Nephron progenitor cell (in vitro differentiated cells): Measurements from ENCODE around the gene FGD2.

ENCODE experiments used
- DNase-seq: peaks from one replicate; pipeline ENCODE4 v3.0.0; 2021
- H3K27ac Mint-ChIP-seq: 2 replicates; pipeline ENCODE4 v1.8.0; 2021; ENCODE audit warnings: mild to moderate bottlenecking, moderate library complexity, mixed read lengths
- H3K27me3 Mint-ChIP-seq: 2 replicates; pipeline ENCODE4 v1.8.0; 2021; ENCODE audit warnings: mild to moderate bottlenecking, low read depth, mixed read lengths; ENCODE audit not compliant: poor library complexity
- H3K36me3 Mint-ChIP-seq: 2 replicates; pipeline ENCODE4 v1.8.0; 2021; ENCODE audit warnings: low read depth, mixed read lengths
- H3K4me1 Mint-ChIP-seq: 2 replicates; pipeline ENCODE4 v1.8.0; 2021; ENCODE audit warnings: mixed read lengths
- H3K4me3 Mint-ChIP-seq: 2 replicates; pipeline ENCODE4 v1.8.0; 2021; ENCODE audit warnings: mild to moderate bottlenecking, moderate library complexity, mixed read lengths
- H3K9me3 Mint-ChIP-seq: 2 replicates; pipeline ENCODE4 v1.8.0; 2021; ENCODE audit warnings: mild to moderate bottlenecking, moderate library complexity, mixed read lengths
- TF ChIP-seq, protein P1 (sequence below): fragments of 200-600 bp; sonication (generic); IDR thresholded peaks from 2 replicates; pipeline ENCODE4 v1.5.0; 2021; ENCODE audit warnings: antibody characterized with exemption

The FGD2 gene

DNA sequence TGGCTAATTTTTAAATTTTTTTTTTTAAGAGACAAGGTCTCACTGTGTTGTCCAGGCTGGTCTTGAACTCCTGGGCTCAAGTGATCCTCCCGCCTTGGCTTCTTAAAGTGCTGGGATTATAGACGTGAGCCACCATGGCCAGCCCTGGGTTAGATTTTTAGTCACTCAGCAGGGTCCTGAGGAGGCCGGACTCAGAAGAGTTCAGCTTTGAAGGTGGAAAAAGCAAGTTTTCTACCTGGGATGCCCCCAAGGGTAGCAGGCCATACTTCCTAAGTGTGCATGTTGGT, 44.2 kb downstream of the FGD2 start:
- Mint-ChIP-seq H3K4me1 (peaks cover 24% of the 10 kb centered on the region), H3K9me3 (no peaks in the 10 kb centered on the region), H3K27me3 (peaks cover 4% of the 10 kb centered on the region), H3K27ac (no peak overlapping the region), H3K36me3 (no peaks in the 10 kb centered on the region), H3K4me3 (no peak overlapping the region)
- TF ChIP-seq, protein P1, sequence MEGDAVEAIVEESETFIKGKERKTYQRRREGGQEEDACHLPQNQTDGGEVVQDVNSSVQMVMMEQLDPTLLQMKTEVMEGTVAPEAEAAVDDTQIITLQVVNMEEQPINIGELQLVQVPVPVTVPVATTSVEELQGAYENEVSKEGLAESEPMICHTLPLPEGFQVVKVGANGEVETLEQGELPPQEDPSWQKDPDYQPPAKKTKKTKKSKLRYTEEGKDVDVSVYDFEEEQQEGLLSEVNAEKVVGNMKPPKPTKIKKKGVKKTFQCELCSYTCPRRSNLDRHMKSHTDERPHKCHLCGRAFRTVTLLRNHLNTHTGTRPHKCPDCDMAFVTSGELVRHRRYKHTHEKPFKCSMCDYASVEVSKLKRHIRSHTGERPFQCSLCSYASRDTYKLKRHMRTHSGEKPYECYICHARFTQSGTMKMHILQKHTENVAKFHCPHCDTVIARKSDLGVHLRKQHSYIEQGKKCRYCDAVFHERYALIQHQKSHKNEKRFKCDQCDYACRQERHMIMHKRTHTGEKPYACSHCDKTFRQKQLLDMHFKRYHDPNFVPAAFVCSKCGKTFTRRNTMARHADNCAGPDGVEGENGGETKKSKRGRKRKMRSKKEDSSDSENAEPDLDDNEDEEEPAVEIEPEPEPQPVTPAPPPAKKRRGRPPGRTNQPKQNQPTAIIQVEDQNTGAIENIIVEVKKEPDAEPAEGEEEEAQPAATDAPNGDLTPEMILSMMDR = no peak
- no peak for DNase-seq

DNA sequence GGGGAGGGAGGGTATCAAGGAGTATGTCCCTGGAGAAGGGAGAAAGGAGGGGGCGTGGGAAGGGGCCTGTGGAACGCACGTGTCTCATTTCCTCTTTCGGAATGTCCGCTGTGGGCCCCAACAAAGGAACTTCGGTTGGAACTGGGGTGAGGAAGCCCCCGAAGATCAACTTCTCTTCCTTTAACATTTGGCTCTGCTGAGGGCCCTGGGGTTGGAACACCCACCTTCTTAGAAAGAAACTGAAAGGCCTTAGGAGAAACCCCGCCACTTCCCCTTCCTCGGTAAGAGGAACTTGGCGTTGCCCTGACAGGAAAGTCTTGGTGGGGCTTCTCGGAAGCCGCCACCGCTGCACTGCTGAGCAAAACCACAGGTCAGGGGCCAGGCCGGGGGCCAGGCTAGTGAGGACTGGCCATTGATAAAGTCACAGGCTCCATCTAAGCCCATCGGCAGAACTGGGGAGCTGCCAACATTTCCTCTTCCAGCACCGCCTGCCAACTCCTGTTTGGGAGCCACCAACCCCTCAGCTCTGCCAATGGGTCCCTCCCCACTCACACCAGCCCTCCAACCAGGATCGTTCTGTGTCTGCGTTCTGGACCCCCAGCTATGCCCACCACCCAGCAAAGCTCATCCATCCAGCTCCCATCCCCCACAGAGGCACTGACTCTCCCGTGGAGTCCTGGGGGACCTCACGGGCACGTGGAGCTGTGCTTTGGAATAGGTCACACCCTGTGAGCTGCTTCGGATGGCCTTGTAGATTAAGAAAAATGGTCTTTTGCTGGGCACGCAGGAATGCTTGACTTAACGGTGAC, 44.8 kb downstream of the FGD2 start:
- Mint-ChIP-seq H3K27ac (peak overlapping the region; percentile 87), H3K9me3 (no peaks in the 10 kb centered on the region), H3K4me1 (peaks cover 24% of the 10 kb centered on the region), H3K27me3 (peaks cover 4% of the 10 kb centered on the region), H3K36me3 (no peaks in the 10 kb centered on the region), H3K4me3 (no peak overlapping the region)
- DNase-seq = no peak
- TF ChIP-seq, protein P1 = no peak

DNA sequence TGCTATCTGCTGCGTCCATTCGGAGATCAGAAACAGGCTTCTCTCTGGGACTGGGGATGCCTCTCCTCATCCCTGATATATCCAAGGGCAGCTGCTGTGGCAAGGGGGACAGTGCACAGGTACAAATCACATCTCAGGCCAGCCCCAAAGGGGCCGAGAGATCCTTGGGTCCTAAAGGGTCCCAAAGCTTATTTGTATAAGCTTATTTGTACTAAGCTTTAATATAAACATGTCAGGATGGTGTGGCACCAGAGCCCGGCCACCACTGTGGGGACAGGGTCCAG, 45.3 kb downstream of the FGD2 start:
- Mint-ChIP-seq H3K9me3 (no peaks in the 10 kb centered on the region), H3K27me3 (peaks cover 4% of the 10 kb centered on the region), H3K36me3 (no peaks in the 10 kb centered on the region), H3K4me1 (peaks cover 29% of the 10 kb centered on the region), H3K27ac (no peak overlapping the region), H3K4me3 (no peak overlapping the region)
- TF ChIP-seq, protein P1 = no peak
- no peak for DNase-seq

- Mint-ChIP-seq H3K9me3 (no peaks in the 10 kb centered on the region), H3K4me3 (no peak overlapping the region), H3K36me3 (no peaks in the 10 kb centered on the region), H3K27me3 (peaks cover 4% of the 10 kb centered on the region), H3K27ac (no peak overlapping the region), H3K4me1 (peaks cover 29% of the 10 kb centered on the region)
- TF ChIP-seq, protein P1 = peak; percentile 89
- DNase-seq = peak; percentile 95
Observed at GRCh38 chr6:37051138-37052026, 45.9 kb downstream of the FGD2 start.

- H3K27ac Mint-ChIP-seq = no peak overlapping the region
- no peaks in the 10 kb centered on the region for H3K36me3 Mint-ChIP-seq
- DNase-seq = no peak
- H3K27me3 Mint-ChIP-seq = peaks cover 4% of the 10 kb centered on the region
- H3K4me3 Mint-ChIP-seq = no peak overlapping the region
- H3K9me3 Mint-ChIP-seq = no peaks in the 10 kb centered on the region
- TF ChIP-seq, protein P1 = no peak
- H3K4me1 Mint-ChIP-seq = peaks cover 29% of the 10 kb centered on the region
Observed at GRCh38 chr6:37052027-37052628, 46.7 kb downstream of the FGD2 start.
